Measurements from ENCODE around the gene NIT1.

Gene NIT1

DNA sequence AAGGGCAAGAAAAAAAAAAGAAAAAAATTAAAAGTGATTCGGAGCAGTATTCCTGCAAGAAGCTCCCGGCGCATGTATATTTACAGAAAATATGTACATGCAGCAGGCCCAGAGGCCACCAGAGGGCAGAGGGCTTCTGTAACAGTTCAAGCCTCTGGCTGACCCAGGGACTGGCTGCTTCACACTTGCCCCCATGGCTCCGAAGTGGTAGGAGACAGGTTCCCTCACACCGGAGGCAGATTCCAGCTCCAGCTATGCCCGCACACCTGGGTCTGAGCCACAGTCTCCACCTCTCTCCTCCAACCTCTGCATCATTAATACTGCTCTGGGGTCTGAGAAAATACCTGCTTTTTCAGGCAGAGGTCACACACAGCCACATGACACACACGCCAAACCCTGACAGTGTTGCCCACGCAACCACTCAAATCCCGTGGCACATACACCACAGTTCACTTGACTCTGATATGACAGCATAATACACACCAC, 46.0 kb upstream of the NIT1 start:
- TF ChIP-seq, protein P1, sequence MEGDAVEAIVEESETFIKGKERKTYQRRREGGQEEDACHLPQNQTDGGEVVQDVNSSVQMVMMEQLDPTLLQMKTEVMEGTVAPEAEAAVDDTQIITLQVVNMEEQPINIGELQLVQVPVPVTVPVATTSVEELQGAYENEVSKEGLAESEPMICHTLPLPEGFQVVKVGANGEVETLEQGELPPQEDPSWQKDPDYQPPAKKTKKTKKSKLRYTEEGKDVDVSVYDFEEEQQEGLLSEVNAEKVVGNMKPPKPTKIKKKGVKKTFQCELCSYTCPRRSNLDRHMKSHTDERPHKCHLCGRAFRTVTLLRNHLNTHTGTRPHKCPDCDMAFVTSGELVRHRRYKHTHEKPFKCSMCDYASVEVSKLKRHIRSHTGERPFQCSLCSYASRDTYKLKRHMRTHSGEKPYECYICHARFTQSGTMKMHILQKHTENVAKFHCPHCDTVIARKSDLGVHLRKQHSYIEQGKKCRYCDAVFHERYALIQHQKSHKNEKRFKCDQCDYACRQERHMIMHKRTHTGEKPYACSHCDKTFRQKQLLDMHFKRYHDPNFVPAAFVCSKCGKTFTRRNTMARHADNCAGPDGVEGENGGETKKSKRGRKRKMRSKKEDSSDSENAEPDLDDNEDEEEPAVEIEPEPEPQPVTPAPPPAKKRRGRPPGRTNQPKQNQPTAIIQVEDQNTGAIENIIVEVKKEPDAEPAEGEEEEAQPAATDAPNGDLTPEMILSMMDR (IDR thresholded peaks at IDR 0.05; ENCODE audit: low read depth, low read length): peak; percentile 71
- peak; percentile 66 to 72 for DNase-seq (ENCODE audit: low read depth in 2 of 2)
- no peak overlapping the region for H3K4me3 ChIP-seq (replicated peaks in 1 of 2; ENCODE audit: low read depth in 2 of 2, low read length in 2 of 2)

GRCh38 chr1:161072751-161073449, 45.0 kb upstream of the NIT1 start:
- no peak overlapping the region for H3K4me3 ChIP-seq (replicated peaks in 1 of 2; ENCODE audit: low read depth in 2 of 2, low read length in 2 of 2)
- no peak for DNase-seq (ENCODE audit: low read depth in 2 of 2)
- TF ChIP-seq, protein P1 (IDR thresholded peaks at IDR 0.05; ENCODE audit: low read depth, low read length): no peak

DNA sequence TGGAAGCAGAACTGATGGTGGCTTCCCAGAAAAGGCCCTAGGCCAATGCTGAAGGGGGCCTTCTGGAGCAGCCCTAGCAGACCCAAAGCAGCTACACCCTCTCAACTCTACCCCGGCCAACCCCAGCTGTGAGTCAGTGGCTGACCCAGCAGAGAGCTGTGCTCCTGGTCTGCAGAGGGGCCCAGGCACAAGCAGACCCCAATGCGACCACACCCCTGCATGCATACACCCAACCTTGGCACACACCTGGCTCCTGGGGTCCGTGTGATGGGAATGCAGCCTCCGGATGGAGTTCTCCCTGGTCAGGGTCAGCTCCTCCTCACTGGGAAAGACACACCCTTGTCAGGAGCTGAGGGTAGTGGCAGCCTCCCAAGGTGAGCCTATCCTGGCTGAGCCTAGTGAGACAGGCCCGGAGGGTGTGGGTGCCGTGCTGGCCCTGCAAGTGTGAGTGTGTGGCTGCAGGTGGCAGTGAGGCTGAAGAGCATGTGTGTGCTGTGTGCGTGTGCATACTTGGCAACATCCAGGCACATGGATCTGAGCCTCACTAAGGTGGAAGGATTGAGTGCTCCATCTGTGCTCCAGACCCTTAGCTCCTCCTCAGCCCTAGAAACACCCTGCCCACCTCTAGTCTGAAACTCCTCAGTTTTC, 44.3 kb upstream of the NIT1 start:
- H3K4me3 ChIP-seq (replicated peaks in 1 of 2; ENCODE audit: low read depth in 2 of 2, low read length in 2 of 2): no peak overlapping the region
- DNase-seq (ENCODE audit: low read depth in 2 of 2): no peak
- TF ChIP-seq, protein P1 (IDR thresholded peaks at IDR 0.05; ENCODE audit: low read depth, low read length): no peak

DNA sequence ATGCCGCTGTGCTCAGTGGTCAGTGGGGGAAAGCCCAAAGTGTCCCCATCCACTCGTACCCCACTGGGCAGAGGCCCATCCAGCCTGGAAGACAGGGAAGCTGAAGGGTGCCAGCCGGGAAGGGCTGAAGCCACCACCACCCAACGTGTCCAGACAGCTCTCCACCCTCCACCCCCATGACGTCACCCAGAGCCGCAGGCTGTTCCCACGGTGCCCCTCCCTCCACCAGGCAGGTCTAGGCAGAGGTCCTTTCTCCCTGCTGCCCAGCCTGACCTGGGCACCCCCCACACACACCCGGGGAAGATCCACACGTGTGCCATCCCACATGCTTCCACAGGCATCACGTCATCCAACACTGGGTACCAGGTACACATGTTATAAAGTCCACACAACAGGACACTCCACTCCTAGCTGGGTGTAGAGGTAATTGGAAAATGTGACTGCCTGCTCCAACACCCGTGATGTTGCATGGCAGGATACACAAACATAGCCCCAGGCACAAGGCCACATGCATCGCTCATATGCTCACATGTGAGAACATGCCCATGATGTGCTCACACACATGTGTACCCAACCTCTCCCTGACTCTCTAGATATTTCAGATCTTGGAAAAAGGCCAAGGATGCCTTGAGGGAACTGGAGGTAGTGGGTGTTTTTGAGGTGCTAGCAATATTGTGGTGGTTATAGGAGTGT, 43.1 kb upstream of the NIT1 start:
- no peak for DNase-seq (ENCODE audit: low read depth in 2 of 2)
- TF ChIP-seq, protein P1 (IDR thresholded peaks at IDR 0.05; ENCODE audit: low read depth, low read length): no peak
- no peak overlapping the region for H3K4me3 ChIP-seq (replicated peaks in 1 of 2; ENCODE audit: low read depth in 2 of 2, low read length in 2 of 2)

GRCh38 chr1:161076410-161076809, 41.5 kb upstream of the NIT1 start:
- TF ChIP-seq, protein P1 (IDR thresholded peaks at IDR 0.05; ENCODE audit: low read depth, low read length): no peak
- DNase-seq (ENCODE audit: low read depth in 2 of 2): no peak

GRCh38 chr1:161077426-161077825, 40.5 kb upstream of the NIT1 start:
- H3K4me3 ChIP-seq (replicated peaks in 1 of 2; ENCODE audit: low read depth in 2 of 2, low read length in 2 of 2): no peak overlapping the region
- TF ChIP-seq, protein P1 (IDR thresholded peaks at IDR 0.05; ENCODE audit: low read depth, low read length): no peak
- DNase-seq (ENCODE audit: low read depth in 2 of 2): no peak

More at GRCh38 chr1:161076410-161076809, 41.5 kb upstream of the NIT1 start:
- H3K4me3 ChIP-seq (replicated peaks in 1 of 2; ENCODE audit: low read depth in 2 of 2, low read length in 2 of 2): no peak overlapping the region
